Skeletal muscle cell (primary cell): Measurements from ENCODE around the gene VPS18.
A peak's percentile ranks its signal among the peaks of the same experiment; 100 is the strongest.

ENCODE experiments used
- DNase-seq: peaks from one replicate; pipeline ENCODE4 v3.0.0-alpha.2; 2010; ENCODE audit warnings: low read depth
- H3K4me3 ChIP-seq: 2 replicates; pipeline ENCODE4 v1.5.1; 2011; ENCODE audit warnings: low read depth, mild to moderate bottlenecking, control low read depth, low read length, moderate library complexity

VPS18 gene

DNA sequence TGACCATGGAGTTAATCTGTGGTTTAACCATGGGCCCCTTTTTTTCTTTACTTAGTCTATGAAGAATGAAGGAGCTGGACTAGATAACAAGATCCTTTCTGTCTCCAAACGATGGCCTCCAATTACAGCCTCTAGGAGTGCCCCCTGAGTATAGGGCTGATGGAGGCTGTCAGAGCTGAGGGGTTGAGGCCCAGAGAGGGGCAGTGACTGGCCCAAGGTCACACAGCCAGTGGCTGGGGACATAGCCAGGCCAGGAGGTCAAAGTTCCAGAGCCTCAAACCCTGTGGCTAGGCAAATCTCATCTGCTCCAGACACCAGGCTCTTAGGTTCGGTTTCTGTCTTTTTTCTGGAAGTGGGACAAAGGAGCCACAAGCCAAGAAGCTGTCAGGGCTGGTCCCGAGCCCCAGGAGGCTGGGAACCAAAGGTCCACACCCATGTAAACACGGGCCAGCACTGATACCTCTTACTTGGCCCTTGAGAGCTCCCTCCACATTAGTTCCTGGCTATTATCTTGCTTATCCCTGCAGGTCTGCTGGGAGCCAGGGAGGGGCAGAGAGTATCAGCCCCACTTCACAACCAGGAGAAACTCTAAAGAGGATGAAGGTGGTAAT, 30.5 kb upstream of the VPS18 start:
- no peak overlapping the region for H3K4me3 ChIP-seq
- DNase-seq: no peak

DNA sequence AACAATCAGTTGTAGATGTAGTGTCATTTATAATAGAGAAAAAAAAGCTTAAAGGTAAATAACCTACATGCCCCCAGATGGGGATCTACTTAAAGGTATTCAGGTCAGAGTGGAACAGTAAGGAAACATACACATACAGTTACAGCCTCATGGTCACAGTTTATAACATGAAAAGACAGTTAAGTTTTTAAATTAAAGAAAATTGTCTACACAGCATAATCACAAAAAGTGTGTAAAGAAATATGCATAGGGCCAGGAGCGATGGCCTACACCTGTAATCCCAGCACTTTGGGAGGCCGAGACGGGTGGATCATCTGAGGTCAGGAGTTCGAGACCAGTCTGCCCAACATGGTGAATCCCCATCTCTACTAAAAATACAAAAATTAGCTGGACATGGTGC, 27.1 kb upstream of the VPS18 start:
- H3K4me3 ChIP-seq: no peak overlapping the region
- no peak for DNase-seq

DNA sequence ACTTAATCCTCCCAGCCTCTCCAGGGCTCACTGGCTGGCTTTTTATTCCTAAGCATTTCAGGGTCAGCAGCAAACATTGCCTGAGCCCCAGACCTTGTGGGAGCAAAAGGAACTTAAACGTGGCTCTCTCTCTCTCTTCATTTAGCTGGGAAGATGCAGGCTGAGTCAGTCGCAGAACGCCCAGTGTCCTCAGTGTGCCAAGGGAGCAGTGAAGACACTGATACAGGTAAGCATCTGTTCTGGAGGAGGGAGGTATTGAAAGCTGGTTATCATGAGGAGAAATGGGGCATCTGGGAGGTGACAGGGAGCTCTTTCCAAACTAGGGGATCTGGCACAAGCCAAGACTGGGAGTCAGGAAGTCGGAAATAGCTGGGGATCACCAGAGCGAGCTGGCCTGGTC, 24.6 kb upstream of the VPS18 start:
- DNase-seq: no peak
- no peak overlapping the region for H3K4me3 ChIP-seq

DNA sequence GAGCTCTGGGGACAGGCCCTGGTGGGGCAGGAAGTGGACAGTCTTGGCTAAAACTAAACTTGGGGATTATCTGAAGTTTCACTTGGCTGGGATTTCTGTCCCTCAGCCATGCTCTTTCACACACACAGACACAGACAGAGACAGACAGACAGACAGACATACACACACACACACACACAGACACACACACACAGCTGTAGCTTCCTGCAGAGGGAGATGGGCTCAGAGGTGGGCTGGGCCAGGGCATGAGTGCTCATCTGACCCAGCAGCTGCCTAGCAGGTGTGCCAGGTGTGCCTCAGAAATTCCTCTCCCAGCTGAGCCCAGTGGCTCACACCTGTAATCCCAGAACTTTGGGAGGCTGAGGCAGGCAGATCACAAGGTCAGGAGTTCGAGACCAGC, 23.5 kb upstream of the VPS18 start:
- no peak overlapping the region for H3K4me3 ChIP-seq
- no peak for DNase-seq

DNA sequence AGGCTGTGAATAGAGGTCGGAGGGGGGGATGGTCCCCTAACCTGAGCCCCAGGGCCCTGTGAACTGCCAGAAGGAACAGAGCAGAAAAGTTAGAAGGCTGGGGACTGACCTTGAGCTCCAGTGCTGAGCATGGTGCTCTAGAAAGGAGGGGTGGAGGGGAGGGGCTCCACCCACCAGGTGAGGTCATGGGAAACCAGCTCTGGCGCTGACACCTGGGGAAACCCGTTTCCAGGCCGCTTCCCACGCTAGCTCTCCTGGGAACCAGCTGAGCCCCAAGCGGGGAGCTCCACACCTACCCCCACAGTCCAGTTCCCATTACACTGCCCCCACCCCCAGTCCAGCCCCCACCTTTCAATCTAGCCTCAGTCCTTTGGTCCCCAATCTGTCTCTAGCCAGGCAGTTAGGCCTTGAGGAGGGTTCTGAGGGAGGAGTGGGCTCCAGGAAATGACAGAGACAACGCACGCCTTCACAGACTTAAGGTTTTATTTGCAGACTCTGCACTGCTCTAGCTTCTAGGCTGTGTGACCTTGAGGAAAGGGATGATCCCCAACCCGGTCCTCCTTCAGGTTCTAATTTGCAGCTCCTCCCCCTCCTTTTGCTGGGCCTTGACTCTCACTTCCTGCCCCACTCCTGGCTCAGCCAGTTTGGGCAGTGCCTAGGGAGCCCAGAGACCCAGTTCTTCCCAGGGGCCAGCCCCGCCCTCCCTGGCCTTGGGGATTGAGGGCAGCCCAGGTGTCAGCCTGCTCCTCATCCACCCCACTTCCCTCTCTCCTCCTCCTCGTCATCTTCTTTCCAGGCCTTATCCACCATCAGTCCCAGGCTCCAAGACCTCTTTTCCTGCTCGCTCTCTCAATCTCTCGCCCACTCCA, 22.3 kb upstream of the VPS18 start:
- DNase-seq: no peak
- H3K4me3 ChIP-seq: no peak overlapping the region

DNA sequence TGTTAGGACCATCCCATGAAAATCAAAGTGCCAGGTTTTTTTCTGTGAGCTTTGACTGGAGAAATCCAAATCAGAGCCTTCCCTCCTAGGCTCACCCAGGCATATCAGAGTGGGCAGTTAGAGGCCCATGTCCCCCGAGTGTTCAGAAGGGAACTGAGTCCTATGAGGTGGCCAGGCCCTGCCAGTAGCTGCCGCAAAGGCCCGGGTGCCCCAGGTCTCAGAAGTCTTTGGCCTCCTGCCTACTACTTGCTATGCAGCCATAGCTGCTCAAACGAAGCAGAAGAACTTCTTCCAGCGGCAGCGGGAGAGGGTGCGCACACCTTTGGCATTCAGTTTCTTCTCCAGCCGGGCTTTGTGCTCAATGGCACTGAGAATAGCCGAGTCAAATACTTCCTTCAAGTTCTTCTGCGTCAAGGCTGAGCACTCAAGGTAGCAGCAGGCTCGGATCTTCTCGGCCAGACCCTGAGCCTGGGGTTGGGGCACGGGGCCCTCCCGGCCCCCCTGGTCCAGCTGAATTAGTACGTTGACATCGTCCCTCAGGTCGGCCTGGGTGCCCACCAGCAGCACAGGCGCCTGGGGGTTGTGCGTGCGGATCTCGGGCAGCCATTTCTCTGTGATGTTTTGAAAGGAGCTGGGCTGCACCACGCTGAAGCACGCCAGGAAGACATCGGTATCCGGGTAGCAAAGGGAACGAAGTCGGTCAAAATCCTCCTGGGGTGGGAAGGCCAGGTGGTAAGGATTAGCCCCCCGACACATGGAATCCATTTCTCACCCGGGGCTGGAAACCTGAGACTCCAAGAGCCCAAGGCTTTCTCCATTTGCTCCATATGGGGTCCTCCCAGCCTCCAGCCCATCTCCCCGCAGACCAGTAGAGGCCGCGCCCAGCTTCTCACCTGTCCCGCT, 21.2 kb upstream of the VPS18 start:
- no peak for DNase-seq
- H3K4me3 ChIP-seq: peak overlapping the region; percentile 51

DNA sequence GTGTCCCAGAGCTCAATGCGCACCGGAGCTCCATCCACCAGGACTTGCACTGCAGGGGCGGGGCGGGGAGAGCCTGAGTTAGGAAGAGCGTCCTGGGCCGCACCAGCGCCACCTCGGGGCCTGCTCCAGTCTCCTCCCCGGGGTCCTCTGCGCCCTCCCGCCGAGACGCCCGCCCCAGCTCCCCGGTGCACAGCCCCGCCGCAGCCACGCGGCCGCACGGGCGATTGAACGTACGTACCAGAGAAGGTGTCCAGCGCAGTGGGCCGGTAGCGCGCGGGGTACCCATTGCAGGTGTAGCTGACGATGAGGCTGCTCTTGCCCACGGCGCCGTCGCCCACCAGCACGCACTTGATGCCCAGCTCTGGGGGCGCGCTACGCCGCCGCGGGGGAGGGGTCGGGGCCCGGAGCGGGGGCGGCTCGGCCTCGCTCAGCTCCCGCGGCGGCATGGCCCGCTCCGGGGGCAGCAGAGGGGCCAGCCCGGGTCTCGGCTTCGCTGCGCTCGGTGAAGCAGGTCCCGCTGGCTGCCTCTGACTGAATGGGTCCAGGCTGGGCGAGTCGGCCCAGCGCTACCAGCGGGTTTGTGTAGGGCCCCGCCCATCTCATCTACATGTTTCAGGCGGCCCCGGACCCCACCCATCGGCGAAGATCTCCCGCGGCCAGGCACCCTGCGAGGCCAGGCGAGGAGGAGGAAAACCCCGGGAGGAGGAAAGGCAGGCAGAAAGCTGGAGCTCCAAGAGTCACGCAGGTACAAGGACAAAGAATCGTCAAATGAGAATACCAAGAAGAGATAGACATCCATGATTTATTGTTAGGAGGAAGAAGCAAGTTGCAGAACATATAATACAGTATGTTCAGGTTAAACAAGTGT, 20.3 kb upstream of the VPS18 start, which contains the start of gene RHOV:
TSS of gene RHOV (minus strand) at position 541 of the 868 bp plus-strand sequence. CDS start at position 446, 95 bp downstream.
- H3K4me3 ChIP-seq: peak within 1 kb of the TSS; percentile 51
- no peak for DNase-seq

DNA sequence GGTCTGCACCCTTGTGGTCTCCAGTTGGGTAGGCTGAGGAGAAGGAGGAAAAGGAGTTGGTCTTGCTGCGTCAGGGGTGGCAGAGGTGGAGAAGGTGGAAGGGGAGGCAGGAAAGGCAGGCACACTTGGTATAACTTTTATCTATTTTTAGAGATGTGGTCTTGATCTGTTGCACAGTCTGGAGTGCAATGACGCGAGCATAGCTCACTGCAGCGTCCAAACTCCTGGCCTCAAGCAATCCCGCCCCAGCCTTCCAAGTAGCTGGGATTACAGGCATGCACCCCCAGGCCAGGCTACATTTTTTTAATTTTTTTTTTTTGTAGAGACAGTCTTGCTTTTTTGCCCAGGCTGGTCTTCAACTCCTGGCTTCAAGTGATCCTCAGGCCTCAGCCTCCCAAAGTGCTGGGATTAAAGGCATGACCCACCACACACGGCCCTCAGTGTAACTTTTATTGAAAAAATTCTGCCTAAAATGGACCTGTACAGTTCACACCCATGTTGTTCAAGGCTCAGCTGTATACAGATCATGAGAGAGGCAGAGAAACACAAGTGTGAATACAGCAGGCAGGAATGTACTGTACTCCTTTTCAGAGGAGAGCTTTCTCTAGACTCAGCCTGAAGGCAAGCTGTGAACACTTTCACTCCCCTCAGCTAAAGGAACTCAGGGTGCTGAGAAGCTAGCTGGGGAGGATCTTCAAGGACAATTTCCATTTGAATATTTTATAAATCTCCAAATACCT, 18.1 kb upstream of the VPS18 start:
- DNase-seq: no peak
- H3K4me3 ChIP-seq: no peak overlapping the region

DNA sequence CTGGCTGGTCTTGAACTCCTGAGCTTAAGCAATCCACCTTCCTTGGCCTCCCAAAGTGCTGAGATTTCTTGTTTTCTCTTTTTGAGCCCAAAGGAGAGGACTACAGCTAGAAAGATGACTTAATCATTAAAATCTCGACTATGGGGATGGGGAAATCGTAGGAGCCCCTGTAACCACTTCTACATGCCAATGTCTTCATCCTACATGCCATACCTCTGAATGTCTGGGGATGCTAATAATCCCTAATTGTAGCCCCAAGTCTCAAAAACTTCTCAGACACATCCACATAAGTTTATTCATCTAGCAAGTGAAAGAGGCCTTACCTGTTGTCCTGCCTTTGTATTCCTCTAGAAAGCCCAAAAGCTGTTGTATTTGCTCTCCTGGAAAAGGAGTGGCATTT, 16.6 kb upstream of the VPS18 start:
- no peak overlapping the region for H3K4me3 ChIP-seq
- no peak for DNase-seq

DNA sequence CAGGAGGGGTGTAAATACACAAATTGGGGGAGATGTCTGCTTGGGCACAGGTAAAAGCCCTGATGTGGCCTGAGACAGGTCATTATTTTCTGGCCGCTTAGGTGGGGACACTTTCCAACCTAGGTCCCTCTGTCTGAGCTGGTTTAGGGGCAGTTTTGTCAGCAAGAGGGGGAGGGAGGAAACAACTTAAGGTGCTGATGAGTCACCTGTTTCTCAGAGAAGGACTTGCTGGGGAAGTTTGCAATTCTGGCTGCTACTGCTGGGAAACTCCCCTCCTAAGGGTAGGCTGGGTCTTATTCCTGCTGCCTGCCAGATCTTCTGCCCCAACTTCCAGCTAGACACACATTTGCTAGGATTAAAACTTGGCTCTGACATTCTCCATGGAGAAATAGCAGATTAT, 15.5 kb upstream of the VPS18 start:
- peak; percentile 9 for DNase-seq
- H3K4me3 ChIP-seq: no peak overlapping the region

DNA sequence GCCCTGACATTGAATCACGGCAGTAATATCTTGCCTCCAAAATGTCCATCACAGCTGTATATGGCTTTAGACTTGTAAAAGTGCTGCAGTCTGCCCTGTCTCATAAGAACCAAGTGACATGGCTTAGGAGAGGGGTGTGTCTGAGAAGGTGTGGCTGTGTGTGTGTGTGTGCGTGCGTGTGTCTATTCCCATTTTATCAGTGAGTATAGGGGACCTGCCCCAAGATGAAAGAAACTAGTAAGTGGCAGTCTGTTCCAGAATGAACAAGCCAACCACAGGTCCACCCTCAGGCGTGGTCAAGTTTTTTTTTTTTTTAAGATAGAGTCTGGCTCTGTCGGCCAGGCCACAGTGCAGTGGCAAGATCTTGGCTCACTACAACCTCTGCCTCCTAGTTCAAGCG, 14.6 kb upstream of the VPS18 start:
- no peak overlapping the region for H3K4me3 ChIP-seq
- no peak for DNase-seq

DNA sequence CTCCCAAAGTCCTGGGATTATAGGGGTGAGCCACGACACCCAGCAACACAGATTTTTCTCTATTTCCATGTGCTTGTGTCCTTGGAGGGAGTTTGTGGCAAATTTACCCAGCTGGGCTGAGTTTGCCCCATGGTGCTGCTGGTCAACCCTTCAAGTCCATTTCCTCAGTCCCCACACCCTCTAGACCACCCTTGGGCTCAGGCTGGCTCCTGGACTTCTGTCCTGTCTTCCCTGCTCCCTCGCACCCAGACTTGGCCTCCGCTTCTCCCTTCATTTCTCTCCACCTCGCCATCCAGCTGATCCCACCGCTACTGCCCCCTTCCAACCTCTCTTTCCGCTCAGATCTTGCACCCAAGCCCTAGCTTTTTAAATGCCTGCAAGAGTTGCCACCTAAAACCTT, 12.9 kb upstream of the VPS18 start:
- H3K4me3 ChIP-seq: no peak overlapping the region
- no peak for DNase-seq

DNA sequence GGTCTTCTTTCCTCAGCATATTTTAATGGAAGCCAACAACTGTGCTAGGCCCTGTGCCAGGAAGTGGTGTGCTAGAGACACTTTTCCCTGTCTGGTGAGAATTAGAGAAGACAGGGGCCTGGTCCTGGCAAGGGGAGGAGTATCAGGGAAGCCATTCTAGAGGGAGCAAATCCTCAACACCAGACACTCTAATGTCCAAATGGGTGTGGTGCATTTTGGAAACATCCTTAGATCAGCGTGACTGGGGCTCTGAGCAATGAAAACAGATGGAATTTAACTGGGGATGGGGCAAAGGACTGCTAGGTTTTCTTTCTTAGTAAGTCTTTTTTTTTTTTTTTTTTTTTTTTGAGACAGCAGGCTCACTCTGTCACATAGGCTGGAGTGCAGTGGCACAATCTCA, 7.7 kb upstream of the VPS18 start:
- no peak for DNase-seq

DNA sequence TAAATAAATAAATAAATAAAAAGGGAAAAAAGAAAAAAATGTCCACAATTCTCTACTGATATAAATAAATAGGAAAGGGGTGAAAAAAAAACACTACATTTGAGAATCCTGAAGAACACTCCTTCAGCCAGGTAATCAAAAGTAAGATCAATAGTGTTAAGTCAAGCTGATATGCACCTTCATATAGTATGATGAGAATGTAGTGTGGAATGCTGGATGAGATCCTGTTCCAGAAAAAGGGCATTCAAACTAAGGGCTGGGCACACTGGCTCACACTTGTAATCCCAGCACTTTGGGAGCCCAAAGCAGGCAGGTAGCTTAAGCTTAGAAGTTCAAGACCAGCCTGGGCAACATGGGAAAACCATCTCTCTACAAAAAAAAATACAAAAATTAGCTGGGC, 5.1 kb upstream of the VPS18 start:
- no peak for DNase-seq
- H3K4me3 ChIP-seq: no peak overlapping the region

More for the DNA sequence above, 7.7 kb upstream of the VPS18 start:
- H3K4me3 ChIP-seq: no peak overlapping the region

DNA sequence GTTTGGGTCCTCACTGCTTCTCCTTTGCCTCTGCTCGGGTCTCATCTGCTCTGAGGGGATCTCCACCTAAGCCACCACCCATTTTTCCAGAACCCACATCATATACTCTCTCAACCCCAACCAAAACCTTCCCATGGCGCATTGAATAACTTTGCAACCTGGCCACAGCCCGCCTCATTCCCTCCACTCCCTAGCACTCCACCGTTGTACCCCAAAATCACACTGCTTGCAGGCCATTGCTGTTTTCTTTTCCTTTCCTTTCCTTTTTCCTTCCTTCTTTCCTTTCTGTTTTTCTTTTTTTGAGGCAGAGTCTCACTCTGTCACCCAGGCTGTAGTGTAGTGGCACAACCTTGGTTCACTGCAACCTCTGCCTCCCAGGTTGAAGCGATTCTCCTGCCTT, 3.1 kb upstream of the VPS18 start:
- H3K4me3 ChIP-seq: no peak overlapping the region
- no peak for DNase-seq

DNA sequence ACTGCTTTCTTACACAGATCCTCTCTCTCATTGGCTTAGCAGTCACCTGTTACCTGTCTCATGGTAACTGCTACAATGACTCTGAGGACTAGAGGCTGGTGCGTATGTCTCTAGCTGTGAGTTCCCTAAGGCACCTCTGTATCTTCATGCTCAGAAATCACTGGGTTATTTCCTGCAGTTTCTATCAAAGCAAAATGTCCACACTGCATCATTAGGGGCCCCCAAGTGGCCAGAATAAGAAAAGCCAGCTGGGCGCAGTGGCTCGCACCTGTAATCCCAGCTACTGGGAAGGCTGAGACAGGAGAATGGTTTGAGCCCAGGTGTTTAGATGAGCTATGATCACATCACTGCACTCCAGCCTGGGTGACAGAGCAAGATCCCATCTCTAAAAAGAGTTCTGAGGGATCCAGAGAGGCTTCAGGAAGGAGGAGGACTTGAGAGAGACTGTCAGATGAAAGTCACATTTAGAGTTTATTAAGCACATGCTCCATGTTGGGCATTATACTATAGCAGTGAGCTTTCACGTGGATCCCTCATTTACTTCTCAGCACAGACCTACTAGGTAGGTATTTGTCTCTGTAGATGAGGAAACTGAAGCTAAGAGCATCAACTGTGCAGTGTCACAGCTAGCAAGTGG, 2.3 kb upstream of the VPS18 start:
- no peak overlapping the region for H3K4me3 ChIP-seq
- DNase-seq: no peak

DNA sequence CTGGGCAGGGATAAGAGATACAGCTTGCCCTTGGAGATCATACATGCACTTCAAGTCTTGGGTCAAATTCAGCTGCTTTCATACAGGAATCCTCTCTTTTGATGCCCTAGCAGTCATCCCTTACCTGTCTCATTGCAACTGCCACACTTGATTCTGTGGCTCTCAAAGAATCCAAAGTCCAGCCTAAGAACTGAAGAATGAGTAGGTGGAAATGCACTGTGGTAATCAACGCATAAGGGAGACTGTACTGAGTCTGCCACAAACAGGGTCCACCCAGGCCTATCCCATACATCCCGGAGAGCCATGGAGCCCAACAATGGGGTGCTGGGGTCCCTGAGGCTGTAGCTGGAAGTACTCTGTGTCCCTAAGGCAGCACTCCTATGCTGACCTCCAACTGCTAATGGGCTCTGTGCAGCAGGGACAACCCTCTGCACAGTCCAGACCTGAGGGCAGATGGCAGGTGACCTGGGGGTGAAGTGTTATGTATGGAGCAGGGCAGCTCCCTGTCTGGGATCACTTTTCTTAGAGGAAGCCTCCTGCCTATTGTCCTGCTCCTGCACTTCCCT, 1.7 kb upstream of the VPS18 start:
- no peak overlapping the region for H3K4me3 ChIP-seq

More for the DNA sequence above, 1.7 kb upstream of the VPS18 start:
- DNase-seq: no peak
